Bronchial epithelial cell (primary cell): ENCODE results near the gene PDE6B. TPM values are rescaled to one million over a fixed set of nuclear protein-coding genes. Genes with fewer than 3 reads are reported as not detected.

Source experiments
- DNase-seq: peaks from one replicate; pipeline ENCODE4 v3.0.0-alpha.2; 2010; ENCODE audit warnings: low read depth
- FAIRE-seq: peaks from 2 replicates; lab custom pipeline; 2011; peaks lifted over from hg19 to GRCh38; lab: Jason Lieb, UNC
- H3K27me3 ChIP-seq: 2 replicates; pipeline ENCODE4 v1.5.1; 2011; ENCODE audit warnings: low read length; ENCODE audit not compliant: control insufficient read depth, insufficient read depth
- H3K36me3 ChIP-seq: 2 replicates; pipeline ENCODE4 v1.5.1; 2011; ENCODE audit warnings: low read length; ENCODE audit not compliant: control insufficient read depth, insufficient read depth
- H3K4me3 ChIP-seq: 2 replicates; pipeline ENCODE4 v1.5.1; 2011; ENCODE audit warnings: mild to moderate bottlenecking, low read depth, low read length, control low read depth
- CTCF ChIP-seq: IDR thresholded peaks from 2 replicates; pipeline ENCODE4 v1.5.1; 2011; ENCODE audit warnings: mild to moderate bottlenecking, moderate library complexity, low read length, control low read depth, inconsistent platforms; ENCODE audit not compliant: insufficient read depth, severe bottlenecking
- total RNA-seq: library from RNA; depleted of rRNA; stranded (reverse); fragments of >200 nt; gene quantifications from 2 replicates; pipeline ENCODE4 v1.2.1, GENCODE V29; 2014

The PDE6B gene
- total RNA-seq, 1 donor from 2014 or later = not detected

- peaks cover 6% of the 10 kb centered on the region for H3K27me3 ChIP-seq
- no peak for TF ChIP-seq CTCF
- FAIRE-seq (no peak), DNase-seq (no peak)
- no peak overlapping the region for H3K4me3 ChIP-seq
- H3K36me3 ChIP-seq = no peaks in the 10 kb centered on the region
These were observed 30.2 kb downstream of the PDE6B start for GRCh38 chr4:655464-656151.

GRCh38 chr4:656436-657337 lies 31.3 kb downstream of the PDE6B start:
- DNase-seq (no peak), FAIRE-seq (no peak)
- no peak for TF ChIP-seq CTCF
- Histone ChIP-seq H3K36me3 (no peaks in the 10 kb centered on the region), H3K27me3 (peaks cover under 1% of the 10 kb centered on the region), H3K4me3 (no peak overlapping the region)

- no peak for TF ChIP-seq CTCF
- no peaks in the 10 kb centered on the region for H3K36me3 ChIP-seq
- H3K4me3 ChIP-seq = no peak overlapping the region
- DNase-seq = no peak
- peak; percentile 23 for FAIRE-seq
- H3K27me3 ChIP-seq = no peaks in the 10 kb centered on the region
These were observed 32.0 kb downstream of the PDE6B start for GRCh38 chr4:657338-657833.

- no peak for TF ChIP-seq CTCF
- no peaks in the 10 kb centered on the region for H3K27me3 ChIP-seq
- H3K4me3 ChIP-seq = no peak overlapping the region
- no peak for DNase-seq
- no peak for FAIRE-seq
- H3K36me3 ChIP-seq = no peaks in the 10 kb centered on the region
These were observed 32.7 kb downstream of the PDE6B start for GRCh38 chr4:657834-658667.
